Calu3 (cell line): ENCODE results near the gene MELK. TPM values are rescaled to one million over a fixed set of nuclear protein-coding genes. Genes with fewer than 3 reads are reported as not detected.
"Not testable (repeated sequence)": the region's sequence is repeated elsewhere in the genome, so short reads cannot be mapped to it uniquely, and the experiment has no call there.

ENCODE experiments used
- BruUV-seq: library from RNA; stranded (reverse); fragments of 400-500 nt; replicated peaks from 2 replicates; lab custom pipeline; 2021; lab: Mats Ljungman, UMichigan
- CTCF ChIA-PET: fragments of 300-600 bp; sonication (Branson Sonifier 250); formaldehyde crosslinking; loops from one replicate; lab custom pipeline; 2022; ENCODE audit warnings: antibody characterized with exemption; lab: Charles Lee
- DNase-seq: peaks from one replicate; pipeline ENCODE4 v3.0.0; 2022
- H3K27ac Mint-ChIP-seq: one replicate; pipeline ENCODE4 v1.8.0; 2022; ENCODE audit warnings: mixed read lengths; ENCODE audit not compliant: unreplicated experiment
- H3K27me3 Mint-ChIP-seq: one replicate; pipeline ENCODE4 v1.8.0; 2022; ENCODE audit warnings: mixed read lengths; ENCODE audit not compliant: unreplicated experiment
- H3K36me3 Mint-ChIP-seq: one replicate; pipeline ENCODE4 v1.8.0; 2022; ENCODE audit warnings: mild to moderate bottlenecking, moderate library complexity, mixed read lengths; ENCODE audit not compliant: insufficient read depth, unreplicated experiment
- H3K4me1 Mint-ChIP-seq: one replicate; pipeline ENCODE4 v1.8.0; 2022; ENCODE audit warnings: mild to moderate bottlenecking, low read depth, mixed read lengths; ENCODE audit not compliant: unreplicated experiment
- H3K4me3 Mint-ChIP-seq: one replicate; pipeline ENCODE4 v1.8.0; 2022; ENCODE audit warnings: mild to moderate bottlenecking, low read depth, moderate library complexity, mixed read lengths; ENCODE audit not compliant: unreplicated experiment
- H3K9me3 Mint-ChIP-seq: one replicate; pipeline ENCODE4 v1.8.0; 2022; ENCODE audit warnings: low read depth, mixed read lengths; ENCODE audit not compliant: unreplicated experiment
- CTCF ChIP-seq: fragments of 200-600 bp; IDR thresholded peaks from one replicate; pipeline ENCODE4 v1.8.0; 2022; ENCODE audit warnings: antibody characterized with exemption; ENCODE audit not compliant: unreplicated experiment
- intact Hi-C: fragments of 100-400 bp; cut with micrococcal nuclease; formaldehyde crosslinking; loops from one replicate; pipeline ENCODE4 v1.10.0; 2022; ENCODE audit not compliant: unreplicated experiment
- total RNA-seq: library from RNA; stranded (reverse); gene quantifications from 2 replicates; pipeline ENCODE4 v1.2.3, GENCODE V29; 2022

Gene MELK
- total RNA-seq, 1 experiment from 2014 or later = 20.8 TPM

GRCh38 chr9:36551910-36552309 is 20.8 kb upstream of the MELK start:
- Mint-ChIP-seq H3K9me3 (no peaks in the 10 kb centered on the region), H3K27me3 (no peaks in the 10 kb centered on the region), H3K4me1 (no peaks in the 10 kb centered on the region), H3K4me3 (no peak overlapping the region), H3K36me3 (no peaks in the 10 kb centered on the region), H3K27ac (no peak overlapping the region)
- no TSS peak for BruUV-seq
- intact Hi-C loops = no loop called here
- no peak for DNase-seq
- CTCF ChIA-PET = no interaction called here
- TF ChIP-seq CTCF = no peak

DNA sequence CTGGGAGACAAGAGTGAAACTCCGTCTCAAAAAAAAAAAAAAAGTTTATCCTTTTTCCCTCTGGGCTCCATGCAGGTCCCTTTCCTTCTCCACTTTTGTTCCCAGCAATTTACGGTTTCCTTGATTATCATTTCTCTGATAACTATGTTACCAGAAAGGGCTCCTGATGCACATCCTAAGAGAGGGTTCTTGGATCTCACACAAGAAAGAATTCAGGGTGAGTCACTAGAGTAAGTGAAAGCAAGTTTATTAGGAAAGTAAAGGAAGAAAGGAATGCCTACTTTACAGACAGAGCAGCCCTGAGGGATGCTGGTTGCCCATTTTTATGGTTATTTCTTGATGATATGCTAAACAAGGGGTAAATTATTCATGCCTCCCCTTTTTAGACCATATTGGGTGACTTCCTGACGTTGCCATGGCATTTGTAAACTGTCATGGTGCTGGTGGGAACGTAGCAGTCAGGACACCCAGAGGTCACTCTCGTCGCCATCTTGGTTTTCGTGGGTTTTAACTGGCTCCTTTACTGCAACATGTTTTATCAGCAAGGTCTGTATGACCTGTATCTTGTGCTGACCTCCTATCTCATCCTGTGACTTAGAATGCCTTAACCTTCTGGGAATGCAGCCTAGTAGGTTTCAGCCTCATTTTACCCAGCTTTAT is 13.5 kb upstream of the MELK start:
- BruUV-seq = no TSS peak
- H3K27me3 Mint-ChIP-seq = no peaks in the 10 kb centered on the region
- H3K36me3 Mint-ChIP-seq = no peaks in the 10 kb centered on the region
- no peak overlapping the region for H3K4me3 Mint-ChIP-seq
- no peak for TF ChIP-seq CTCF
- no peaks in the 10 kb centered on the region for H3K9me3 Mint-ChIP-seq
- CTCF ChIA-PET = interaction anchor here (0.7 kb wide), 1 partner anchor 153 kb away, joined by 3 read pairs; no protein-coding TSS in a partner anchor
- H3K27ac Mint-ChIP-seq = no peak overlapping the region
- DNase-seq = no peak
- no peaks in the 10 kb centered on the region for H3K4me1 Mint-ChIP-seq
- intact Hi-C loops = no loop called here

DNA sequence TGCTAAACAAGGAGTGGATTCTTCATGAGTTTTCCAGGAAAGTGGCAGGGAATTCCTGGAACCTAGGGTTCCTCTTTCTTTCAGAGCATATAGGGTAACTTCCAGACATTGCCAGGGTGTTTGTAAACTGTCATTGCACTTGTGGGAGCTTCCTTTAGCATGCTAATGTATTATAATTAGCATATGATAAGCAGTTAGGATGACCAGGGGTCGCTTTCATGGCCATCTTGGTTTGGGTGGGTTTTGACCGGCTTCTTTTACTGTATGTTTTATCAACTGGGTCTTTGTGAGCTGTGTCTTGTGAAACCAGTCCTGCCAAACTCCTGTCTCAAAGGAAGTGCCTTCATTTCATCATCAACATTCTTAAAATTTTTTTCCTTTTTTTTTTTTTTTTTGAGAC is 11.9 kb upstream of the MELK start:
- BruUV-seq = no TSS peak
- intact Hi-C loops = no loop called here
- no peaks in the 10 kb centered on the region for H3K27me3 Mint-ChIP-seq
- H3K27ac Mint-ChIP-seq = no peak overlapping the region
- no peak overlapping the region for H3K4me3 Mint-ChIP-seq
- no peaks in the 10 kb centered on the region for H3K4me1 Mint-ChIP-seq
- CTCF ChIA-PET = interaction anchor here (0.6 to 0.7 kb wide), 3 partner anchors 153 to 1138 kb away, joined by 4 to 5 read pairs (median 4); no protein-coding TSS in a partner anchor
- DNase-seq = no peak
- TF ChIP-seq CTCF = no peak
- H3K9me3 Mint-ChIP-seq = no peaks in the 10 kb centered on the region
- no peaks in the 10 kb centered on the region for H3K36me3 Mint-ChIP-seq

- H3K4me3 Mint-ChIP-seq, H3K27ac Mint-ChIP-seq, DNase-seq, CTCF ChIA-PET, H3K27me3 Mint-ChIP-seq, H3K36me3 Mint-ChIP-seq, intact Hi-C loops, BruUV-seq, H3K9me3 Mint-ChIP-seq, H3K4me1 Mint-ChIP-seq: not testable (repeated sequence)
Measured at GRCh38 chr9:36562801-36563200, 9.9 kb upstream of the MELK start.

GRCh38 chr9:36566813-36567221 is 5.9 kb upstream of the MELK start:
- Mint-ChIP-seq H3K36me3 (peaks cover 4% of the 10 kb centered on the region), H3K9me3 (no peaks in the 10 kb centered on the region), H3K27me3 (no peaks in the 10 kb centered on the region), H3K27ac (peak overlapping the region; percentile 33), H3K4me1 (peaks cover 9% of the 10 kb centered on the region), H3K4me3 (no peak overlapping the region)
- DNase-seq = no peak
- no TSS peak for BruUV-seq
- intact Hi-C loops = no loop called here
- CTCF ChIA-PET = no interaction called here
- no peak for TF ChIP-seq CTCF

DNA sequence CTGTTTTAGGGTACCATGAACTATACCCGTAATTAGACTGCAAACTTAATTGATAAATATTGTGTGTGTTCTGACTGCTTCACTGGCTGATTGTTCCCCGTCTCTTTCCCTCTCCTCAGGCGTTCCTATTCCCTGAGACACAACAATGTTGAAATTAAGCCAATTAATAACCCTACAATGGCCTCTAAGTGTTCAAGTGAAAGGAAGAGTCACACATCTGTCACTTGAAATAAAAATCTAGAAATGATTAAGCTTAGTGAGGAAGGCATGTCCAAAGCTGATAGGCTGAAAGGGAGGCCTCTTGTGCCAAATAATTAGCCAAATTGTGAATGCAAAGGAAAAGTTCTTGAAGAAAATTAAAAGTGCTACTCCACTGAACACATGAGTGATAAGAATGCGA is 4.0 kb upstream of the MELK start:
- H3K27me3 Mint-ChIP-seq, H3K27ac Mint-ChIP-seq, intact Hi-C loops, CTCF ChIA-PET, BruUV-seq, H3K4me1 Mint-ChIP-seq, DNase-seq, H3K4me3 Mint-ChIP-seq, H3K9me3 Mint-ChIP-seq: not testable (repeated sequence)
- H3K36me3 Mint-ChIP-seq = peaks cover 14% of the 10 kb centered on the region
